Germinal center (tissue), 1 donor: Measurements from ENCODE around the gene SAP30.
A peak's percentile ranks its signal among the peaks of the same experiment; 100 is the strongest.

Experiments
- DNase-seq: peaks from one replicate; pipeline ENCODE4 v3.0.0; 2012; ENCODE audit warnings: mixed read lengths, low spot score

Gene SAP30

DNA sequence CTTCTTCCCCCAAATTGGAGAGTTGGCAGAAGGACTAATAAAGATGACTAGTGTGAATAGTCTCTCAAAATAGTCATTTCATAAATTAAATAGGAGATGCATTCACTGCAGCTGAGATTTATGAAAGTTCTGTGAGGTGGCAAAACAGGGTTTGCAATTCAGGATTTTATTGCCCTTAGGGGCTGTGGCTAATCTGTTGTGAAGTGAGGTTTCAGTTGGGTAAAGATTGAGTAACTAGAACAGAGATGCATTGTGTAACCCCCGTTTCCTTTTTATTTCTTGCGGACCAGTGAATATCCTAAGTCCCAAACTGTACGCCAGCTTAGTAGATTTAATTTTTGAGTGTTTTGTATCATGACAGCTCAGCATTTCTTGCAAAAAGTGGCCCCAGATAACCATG is 44.3 kb downstream of the SAP30 start:
- DNase-seq: no peak

DNA sequence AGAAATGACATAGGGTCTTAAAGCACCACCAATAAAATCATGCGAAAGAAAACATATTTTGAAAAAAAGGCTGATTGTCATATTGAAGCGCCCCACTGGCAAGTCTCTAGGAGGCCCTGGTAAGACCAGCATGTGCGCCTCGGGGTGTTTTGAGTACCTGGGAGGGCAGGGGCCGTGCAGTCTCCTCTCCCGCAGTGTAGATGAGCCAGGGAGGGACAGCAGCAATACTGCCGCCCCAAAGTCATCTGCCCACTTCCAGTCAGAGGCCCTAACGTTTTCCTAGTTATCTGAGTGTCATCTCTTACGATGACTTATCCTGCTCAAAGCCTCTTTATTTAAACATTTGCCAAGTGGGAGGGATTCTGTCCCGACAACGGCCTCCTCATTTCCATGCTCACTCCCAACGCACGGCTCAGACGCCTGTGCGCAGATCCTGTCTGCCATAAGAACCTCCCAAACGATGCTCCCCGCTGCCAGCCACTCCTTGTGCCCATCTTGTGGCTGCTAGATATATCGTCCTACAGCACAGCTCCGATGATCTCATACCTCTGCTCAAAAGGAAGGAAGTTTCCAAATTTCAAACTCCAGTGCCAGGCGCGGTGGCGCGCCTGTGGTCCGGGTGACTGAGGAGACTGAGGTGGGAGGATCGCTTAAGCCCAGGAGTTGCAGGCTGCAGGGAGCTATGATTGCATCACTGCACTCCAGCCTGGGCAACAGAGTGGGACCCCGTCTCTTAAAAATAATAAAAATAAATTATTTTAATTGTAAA is 45.3 kb downstream of the SAP30 start:
- no peak for DNase-seq

DNA sequence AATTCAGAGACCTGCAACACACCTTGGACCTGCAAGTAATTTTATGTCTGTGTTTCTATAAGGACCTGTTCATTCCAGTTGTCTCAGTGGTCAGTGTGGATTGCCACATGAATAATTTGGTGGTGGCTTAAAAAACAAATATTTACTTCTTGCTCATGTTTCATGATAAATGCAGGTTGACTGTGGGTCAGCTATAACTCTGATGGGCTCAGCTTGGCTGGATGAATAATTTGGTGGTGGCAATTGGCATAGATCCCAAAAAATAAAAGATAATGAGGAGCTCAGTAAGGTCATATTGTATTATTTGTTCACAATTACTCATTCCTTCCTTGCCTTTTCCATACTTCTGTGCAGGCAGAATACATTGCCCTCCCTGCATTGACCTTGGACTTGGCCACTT is 47.1 kb downstream of the SAP30 start:
- DNase-seq: no peak

DNA sequence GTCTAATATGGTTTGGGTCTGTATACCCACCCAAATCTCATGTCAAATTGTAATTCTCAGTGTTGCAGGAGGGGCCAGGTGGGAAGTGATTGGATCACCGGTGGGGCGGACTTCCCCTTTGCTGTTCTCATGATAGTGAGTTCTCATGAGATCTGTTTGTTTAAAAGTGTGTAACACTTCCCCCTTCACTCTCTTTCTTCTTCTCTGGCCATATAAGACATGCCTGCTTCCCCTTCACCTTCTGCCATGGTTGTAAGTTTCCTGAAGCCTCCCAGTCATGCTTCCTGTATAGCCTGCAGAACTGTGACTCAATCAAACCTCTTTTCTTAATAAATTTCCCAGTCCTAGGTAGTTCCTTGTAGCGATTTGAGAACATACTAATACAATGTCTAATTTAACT is 47.9 kb downstream of the SAP30 start:
- no peak for DNase-seq

DNA sequence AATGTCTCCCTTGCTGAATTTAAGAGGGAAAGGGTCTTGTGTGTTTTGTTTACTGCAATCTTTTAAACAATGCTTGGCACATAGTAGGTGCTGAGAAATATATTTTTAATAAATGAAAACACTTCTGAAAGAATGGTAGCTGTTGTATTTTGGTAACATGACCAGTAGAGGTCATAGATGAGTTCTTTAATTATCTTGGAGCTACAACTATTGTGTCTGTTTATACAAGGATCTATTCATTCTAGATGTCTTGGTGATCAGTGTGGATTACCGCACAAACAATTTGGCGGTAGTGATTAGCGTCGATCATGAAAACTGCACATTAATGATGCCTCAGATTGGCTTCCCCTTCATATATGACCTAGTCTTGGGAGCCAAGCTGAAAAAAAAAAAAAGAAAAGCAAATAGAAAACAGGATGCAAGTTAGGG is 49.6 kb downstream of the SAP30 start:
- DNase-seq: peak; percentile 20

DNA sequence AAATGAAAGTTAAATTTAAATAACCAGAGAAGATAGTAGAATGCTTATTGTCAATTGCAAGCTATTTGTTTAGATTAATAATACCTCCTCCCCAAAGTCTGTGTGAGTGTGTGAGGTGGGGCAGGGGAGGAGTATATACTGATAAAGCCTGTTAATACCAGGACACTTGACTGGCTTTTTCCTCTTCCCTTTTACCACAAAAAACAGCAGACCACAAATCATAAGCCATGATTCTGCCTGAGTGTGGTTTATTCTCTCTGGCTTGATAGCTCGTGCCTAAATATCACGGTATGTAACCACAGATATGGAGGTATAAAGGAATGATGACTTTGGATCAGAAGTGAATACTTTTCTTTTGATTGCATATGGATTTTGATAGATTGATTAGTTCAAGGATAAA is 50.0 kb downstream of the SAP30 start:
- no peak for DNase-seq

DNA sequence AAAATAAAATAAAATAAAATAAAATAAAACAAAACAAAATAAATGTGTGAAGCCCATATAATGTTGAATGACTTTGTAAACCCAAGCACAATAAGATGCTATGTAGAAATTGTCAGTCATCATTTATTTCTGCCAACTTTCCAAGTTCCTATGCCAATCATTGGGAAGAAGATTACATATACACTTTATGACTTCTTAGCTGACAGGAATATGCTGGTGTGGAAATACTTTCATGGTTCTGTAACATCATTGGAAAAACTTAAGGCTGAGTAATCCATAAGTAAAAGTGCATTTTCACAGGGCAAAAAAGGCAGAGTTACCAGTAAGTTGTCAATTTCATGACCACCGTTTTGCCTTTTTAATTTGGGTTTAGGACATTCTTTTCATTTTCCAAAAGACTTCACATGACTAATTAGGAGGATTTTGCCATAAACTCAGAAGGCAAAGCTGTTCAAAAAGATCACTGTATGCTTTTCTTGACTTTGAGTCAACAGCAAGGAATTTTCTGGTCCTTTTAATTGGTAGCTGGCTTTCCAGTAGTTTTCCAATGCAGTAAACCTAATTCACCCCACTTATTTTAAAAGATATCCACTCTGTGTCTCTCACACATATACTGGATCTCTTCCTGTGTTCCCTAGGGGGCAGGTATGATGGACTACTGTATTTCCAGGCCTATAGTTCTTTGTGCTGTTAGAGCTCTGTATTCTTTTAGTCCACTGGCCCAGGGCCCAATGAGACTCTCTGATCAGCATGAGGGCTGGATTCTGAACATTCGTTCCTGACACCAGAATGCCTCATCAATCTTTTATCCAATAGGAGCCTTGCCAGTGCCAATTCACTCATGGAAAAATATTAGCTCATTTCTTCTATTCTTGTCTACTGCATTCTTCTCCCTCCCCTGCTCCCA is 54.4 kb downstream of the SAP30 start:
- DNase-seq: no peak

DNA sequence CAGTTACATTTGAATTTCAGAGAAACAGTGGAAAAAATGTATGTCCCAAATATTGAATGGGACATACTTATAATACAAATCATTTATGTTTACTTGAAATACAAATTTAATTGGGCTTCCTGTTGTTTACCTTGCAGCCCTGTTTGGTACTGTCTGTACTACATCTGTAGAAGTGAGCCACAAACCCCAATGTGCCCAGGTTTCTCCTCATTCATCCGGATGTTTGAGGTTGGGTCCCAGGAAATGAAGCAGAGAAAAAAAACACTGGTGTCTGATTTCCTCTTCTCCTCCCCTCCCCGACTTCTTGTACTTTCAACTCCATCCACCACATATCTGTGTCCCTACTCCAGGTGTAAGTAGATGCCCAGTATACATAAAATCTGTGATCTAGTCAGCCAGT is 55.3 kb downstream of the SAP30 start:
- no peak for DNase-seq
